Measurements from ENCODE around the gene C11orf97.

GRCh38 chr11:94513091-94513490, 830 bp downstream of the C11orf97 start:
- no peak for TF ChIP-seq POLR2A (IDR thresholded peaks at IDR 0.05)
- TF ChIP-seq, protein P1, sequence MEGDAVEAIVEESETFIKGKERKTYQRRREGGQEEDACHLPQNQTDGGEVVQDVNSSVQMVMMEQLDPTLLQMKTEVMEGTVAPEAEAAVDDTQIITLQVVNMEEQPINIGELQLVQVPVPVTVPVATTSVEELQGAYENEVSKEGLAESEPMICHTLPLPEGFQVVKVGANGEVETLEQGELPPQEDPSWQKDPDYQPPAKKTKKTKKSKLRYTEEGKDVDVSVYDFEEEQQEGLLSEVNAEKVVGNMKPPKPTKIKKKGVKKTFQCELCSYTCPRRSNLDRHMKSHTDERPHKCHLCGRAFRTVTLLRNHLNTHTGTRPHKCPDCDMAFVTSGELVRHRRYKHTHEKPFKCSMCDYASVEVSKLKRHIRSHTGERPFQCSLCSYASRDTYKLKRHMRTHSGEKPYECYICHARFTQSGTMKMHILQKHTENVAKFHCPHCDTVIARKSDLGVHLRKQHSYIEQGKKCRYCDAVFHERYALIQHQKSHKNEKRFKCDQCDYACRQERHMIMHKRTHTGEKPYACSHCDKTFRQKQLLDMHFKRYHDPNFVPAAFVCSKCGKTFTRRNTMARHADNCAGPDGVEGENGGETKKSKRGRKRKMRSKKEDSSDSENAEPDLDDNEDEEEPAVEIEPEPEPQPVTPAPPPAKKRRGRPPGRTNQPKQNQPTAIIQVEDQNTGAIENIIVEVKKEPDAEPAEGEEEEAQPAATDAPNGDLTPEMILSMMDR (IDR thresholded peaks at IDR 0.05) = no peak
